Measurements from ENCODE around the gene MIF.
"Not testable (repeated sequence)": the region's sequence is repeated elsewhere in the genome, so short reads cannot be mapped to it uniquely, and the experiment has no call there.

GRCh38 chr22:23921586-23922201, 27.5 kb downstream of the MIF start:
- TF ChIP-seq, protein P1, sequence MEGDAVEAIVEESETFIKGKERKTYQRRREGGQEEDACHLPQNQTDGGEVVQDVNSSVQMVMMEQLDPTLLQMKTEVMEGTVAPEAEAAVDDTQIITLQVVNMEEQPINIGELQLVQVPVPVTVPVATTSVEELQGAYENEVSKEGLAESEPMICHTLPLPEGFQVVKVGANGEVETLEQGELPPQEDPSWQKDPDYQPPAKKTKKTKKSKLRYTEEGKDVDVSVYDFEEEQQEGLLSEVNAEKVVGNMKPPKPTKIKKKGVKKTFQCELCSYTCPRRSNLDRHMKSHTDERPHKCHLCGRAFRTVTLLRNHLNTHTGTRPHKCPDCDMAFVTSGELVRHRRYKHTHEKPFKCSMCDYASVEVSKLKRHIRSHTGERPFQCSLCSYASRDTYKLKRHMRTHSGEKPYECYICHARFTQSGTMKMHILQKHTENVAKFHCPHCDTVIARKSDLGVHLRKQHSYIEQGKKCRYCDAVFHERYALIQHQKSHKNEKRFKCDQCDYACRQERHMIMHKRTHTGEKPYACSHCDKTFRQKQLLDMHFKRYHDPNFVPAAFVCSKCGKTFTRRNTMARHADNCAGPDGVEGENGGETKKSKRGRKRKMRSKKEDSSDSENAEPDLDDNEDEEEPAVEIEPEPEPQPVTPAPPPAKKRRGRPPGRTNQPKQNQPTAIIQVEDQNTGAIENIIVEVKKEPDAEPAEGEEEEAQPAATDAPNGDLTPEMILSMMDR (IDR thresholded peaks at IDR 0.05): not testable (repeated sequence)
- not testable (repeated sequence) for TF ChIP-seq POLR2A (IDR thresholded peaks at IDR 0.05)

Measured in thyroid gland (tissue), 4 donors.